Activated T-helper 1 cell treated with anti-CD3 and anti-CD28 coated beads, Interleukin-2, amount 50 U/mL, for 16 hours (primary cell): ENCODE results near the gene PDK4.

Source experiments
- DNase-seq, 2 donors: peaks; one replicate each; pipeline ENCODE4 v3.0.0-alpha.2; 2020; ENCODE audit warnings: low read depth in 1 of 2, low spot score in 1 of 2

The PDK4 gene

DNA sequence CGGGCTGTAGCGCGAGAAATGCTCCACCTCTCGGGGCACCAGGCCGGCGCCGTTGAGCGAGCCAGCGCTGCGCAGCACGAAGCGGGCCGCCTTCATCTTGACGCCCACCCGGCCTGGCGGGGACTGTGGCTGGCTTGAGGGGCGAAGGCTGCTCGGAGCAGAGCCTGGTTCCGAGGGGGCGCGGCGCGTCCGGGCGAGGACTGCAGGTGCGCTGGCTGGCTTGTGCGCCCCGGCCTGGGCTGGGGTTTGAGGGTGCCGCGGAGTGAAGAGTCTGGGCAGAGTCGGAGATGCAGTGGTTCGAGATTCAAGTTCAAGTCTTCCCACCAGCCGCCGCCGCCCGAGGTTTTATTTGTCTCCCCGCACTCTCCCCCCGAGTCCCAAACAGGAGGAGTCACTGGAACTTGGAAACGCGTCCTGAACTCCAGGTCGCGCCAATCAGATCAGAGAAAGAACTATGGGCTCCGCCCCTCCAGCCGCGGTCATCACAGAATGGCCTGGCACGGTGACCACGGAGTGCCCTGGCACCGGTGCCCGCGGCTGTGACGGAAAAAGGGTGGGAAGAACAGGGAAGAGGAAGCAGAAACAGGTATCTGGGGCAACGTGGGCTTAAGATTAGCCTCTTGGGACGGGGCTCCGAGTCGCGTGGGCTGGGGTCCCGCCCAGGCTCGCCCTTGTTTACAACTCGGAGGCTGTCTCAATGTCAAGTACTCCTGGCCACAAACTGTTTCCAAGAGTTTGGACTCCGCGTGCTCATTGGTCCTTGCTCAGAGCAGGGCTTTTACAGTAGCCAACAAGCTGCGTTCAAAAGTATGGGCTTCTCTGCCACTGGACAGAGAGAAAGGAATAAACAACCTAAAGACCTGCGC is at the start of gene PDK4:
PDK4 (minus strand) TSS at position 319 of the 866 bp plus-strand sequence; CDS start at position 96, 223 bp downstream.
- no peak for DNase-seq

DNA sequence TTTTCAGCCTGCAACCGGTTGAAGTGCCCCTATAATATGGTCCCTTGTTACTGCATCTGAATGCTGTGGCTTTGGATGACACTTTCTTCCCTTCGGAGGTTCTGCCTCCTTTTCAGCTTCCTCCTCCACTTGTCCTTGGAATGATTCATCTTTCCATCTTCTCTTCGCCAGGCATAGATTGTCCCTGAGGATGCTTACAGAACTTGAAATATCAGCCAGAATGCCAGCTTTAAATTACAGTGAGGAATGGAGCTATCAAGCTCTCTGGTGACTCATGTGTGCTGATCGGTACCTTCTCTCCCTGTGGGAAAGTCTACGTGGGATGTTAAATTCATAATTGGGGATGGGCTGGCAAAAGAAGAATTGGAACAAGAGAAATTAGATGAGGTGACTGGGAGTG is 45.9 kb upstream of the PDK4 start:
- no peak for DNase-seq

DNA sequence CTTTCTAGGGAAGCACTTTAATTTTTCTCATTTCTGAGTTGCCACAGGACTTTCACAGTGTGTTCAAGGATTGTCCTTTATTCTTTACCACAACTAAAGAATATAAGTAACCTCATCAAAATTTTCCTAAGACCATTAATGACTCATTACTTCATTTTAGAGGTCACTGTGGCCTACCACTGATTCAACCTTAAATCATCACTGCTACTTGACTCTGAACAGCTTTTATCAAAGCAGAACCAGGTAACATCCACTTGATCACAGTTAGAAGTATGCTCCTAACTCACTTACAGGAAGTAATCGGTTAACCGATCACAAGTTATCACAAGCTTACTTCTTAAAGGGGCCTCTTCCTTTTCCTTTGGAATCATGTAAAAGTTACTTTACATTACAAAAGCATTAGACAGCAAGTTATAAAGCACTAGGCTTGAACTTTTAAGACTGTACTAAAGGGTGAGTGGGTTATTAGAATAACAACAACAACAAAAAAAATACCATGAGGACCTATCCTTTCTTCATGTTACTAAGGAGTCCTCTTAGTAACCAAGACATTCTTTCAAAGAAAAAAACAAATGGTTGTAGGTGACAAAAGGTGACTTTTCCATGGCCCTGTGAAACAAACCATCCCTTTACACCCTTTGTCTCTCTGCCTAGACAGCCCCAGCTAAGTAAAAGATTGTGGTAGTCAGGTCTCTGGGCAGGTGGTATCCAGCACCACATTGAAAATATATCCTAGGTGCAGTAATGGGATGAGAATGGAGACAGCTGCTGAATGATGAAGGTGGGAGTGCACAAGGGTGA is 40.0 kb upstream of the PDK4 start:
- no peak for DNase-seq

DNA sequence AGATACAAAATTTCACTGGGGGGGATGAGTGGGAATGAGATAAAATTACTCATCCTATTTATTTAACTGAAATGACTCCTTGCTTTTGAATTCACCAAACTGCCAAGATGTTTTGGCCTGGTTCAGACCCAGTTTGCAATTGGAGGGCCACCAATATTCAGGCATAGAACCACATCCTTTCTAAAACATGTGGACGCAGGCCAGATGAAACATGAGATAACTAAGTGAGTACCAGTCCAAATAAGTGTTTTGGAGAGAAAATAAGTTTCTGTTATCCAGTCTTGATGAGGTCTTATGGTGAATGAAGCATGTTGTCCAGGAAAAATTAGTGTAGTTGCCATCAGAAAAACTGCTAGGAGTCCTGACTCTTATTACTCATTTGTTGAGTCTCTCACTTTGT is 36.3 kb upstream of the PDK4 start:
- no peak for DNase-seq

DNA sequence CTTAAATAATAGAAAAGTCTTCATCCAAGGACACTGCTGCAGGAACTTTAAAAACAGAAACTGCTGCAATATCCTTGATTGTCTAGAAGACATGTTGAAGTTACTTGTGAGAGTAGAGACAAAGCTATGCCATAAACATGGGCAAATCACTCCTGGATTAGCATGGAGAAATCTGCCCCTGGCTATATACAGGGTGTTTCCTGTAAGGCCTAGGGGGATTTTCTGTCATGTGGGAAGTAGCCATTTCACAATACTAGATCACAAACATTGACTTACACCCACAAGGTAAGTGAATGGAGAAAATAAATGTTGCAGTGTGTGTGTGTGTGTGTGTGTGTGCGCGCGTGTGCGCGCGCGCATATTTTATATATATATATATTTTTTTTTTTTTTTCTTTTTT is 35.2 kb upstream of the PDK4 start:
- DNase-seq = no peak

DNA sequence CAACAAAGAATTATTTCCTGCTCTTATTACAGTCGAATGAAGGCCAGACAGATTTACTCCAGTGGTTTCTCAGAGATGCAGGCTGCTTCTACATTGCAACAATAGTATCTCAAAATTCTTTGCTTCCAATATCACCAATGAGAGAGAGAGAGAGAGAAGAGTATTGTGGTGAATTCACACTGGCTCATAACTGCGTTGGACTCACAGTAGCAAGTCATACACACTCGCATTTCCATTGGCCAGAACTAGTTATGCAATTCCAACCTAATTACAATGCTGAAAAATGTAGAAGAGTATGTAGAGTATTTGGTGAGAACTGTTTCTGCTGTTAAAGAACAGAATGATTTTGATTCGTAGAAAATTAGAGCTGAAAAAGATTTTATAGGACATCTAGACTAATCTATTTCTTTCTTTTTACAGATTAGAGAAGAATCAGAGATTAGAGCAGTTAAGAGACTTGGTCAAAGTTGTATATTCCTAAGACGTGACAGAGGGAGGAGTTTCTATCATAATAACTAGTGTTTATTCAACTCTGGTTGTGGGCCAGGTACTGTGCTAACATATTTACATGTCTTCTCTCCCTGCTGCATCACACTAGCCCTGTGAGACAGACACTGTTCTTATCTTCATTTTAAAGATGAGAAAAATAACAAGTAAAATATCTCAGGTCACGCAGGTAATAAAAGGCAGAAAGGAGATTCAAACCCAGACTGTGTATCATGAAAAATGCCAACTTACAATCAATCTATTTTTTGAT is 34.6 kb upstream of the PDK4 start:
- DNase-seq = no peak

DNA sequence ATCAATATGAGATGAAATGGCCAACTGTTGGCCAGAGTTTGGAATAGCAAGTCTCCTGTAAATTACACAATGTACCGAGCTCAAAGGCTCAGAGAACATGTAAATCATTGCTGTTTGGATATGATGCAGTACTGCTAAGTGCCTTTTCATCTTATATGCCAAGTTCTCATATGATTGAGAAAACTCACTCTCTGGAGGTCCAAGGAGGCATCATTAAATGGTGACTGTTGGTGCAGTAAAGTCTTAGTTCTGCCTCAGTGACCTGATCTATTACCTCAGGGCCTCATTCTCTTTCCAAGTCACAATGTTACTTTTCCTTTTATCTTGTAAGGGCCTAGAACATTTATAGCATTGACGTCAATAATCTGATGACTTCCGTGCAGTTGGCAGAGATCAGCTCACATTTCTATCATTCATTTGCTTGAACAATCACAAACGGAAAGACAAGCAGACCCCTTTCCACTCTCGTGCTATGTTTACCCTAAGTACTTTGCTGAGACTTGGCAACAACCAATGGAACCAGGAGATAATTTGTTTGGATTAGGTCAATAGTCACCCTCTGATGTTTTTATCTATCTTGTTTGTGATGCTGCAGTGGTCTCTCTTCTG is 32.6 kb upstream of the PDK4 start:
- no peak for DNase-seq

DNA sequence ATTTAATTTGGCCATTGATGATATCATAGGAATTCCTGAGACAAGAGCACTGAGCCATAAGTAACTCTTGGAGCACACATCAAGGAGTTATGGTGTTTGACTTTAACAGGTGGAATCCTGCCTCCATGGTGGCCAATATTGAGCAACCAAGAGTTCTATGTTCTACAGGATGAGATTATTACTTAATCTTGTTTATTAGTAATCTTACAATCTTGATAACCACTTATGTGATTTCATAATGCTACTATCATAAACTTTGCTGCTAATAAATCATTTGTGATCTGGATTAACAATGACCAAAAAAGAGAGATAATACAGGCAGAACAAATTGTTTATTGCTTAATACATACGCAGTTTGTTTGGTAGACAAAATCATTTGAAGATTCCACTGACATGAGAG is 27.5 kb upstream of the PDK4 start:
- no peak for DNase-seq

DNA sequence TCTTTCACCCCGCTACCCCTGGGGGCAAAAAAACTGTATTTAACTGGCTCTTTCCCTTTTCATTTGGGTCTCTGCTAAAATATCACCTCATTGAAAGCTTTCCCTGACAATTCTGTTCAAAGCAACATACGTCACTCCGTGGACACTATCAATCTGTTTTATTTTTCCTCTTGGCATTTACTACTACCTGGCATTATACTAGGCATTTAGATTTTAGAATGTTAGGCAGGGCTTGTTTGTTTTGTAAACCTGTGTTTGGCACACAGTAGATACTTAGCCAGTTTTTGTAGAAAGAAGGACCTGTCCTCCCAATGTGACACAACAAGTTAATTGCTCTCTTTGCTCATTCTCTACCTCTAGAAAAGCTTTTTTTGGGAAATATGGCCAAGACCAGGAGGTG is 26.5 kb upstream of the PDK4 start:
- no peak for DNase-seq

DNA sequence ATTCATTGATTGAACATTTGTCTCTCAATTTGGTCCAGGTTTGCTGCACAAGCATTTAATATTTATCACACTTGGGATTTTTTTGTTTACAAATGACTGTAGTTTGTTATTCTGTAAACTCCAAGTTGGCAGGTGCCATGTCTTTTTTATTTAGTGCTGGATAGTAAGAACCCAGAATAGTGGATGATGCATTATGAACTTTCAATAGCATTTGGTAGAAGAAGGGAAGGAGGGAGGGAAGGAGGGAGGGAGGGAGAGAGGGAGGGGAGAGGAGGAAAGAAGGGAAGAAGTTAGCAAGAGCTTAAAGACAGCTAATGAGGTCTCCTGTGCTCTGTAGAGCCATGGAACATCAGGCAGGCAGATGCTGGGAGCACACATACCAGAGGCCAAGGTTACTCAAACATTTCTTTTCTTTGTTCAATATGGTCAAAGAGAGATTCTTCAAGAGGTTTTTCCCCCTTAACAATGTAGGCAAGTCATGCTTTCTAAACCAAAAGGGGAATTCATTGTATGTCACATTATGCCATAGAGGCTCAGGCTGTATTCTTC is 25.8 kb upstream of the PDK4 start:
- no peak for DNase-seq

DNA sequence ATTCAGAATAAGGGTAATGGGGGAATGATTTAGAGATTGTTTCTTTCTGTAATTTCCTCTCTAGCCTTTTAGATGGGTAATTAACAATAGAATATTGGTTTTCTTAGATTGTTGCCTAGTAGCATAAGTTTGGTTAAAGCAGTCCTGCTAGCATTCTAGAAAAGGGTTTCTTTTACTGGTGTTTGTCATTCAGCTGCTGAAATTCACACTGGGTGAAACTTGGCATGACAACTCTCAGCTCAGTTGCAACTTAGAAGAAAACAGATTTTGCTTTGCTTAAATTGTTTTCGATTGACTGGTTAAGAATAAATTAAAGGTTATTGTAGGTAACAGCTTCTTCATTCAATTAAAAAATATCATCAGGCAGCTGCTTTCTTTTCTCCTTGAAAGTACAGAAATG is 25.1 kb upstream of the PDK4 start:
- DNase-seq = no peak

DNA sequence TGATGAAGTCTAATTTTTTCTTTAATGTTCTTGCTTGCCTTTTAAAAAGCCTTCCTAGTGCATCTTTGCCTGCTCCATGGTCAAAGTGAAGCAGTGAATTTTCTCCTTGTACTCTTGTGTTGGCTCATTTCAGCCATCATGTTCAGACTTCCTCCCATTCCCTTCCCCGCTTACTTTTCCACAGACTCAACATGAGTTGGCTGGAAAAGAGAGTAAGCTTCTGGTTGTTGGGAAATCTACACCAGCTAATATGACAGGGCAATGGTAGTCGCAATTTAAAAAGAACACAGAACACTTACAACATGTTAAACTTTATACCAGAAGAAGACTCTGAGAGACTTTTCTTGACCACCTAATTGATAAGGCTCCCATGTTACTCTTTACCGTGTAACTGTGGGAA is 24.3 kb upstream of the PDK4 start:
- no peak for DNase-seq

DNA sequence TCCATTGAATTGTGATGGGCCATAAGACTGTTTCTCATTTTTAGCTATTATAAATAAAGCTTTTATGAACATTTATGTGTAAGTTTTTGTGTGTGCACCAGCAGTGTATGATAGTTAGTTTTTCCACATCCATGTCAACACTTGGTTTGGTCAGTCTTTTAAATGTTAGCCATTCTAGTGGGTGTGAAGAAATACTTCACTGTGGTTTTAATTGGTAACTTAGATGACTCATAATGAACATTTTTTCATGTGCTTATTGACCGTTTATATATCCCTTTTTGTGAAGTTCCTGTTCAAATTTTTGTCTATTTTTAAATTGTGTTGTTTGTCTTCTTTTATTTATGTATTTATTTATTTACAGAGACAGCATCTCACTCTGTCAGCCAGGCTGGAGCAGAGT is 23.6 kb upstream of the PDK4 start:
- no peak for DNase-seq

DNA sequence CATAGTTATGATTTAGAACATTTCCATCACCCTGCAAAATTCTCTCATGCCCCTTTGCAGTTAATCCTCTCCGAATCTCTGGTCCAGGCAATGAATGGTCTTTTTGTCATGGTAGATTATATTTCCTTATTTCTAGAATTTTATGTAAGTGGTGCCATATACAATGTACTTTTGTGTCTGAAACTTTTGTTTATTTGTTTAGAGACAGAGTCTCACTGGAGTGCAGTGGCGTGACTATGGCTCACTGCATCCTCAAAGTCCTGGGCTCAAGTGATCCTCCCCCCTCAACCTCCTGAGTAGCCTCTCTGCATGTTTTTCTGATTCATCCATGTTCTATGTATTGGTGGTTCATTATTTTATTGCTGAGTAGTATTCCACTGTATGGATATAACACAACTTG is 23.2 kb upstream of the PDK4 start:
- no peak for DNase-seq

DNA sequence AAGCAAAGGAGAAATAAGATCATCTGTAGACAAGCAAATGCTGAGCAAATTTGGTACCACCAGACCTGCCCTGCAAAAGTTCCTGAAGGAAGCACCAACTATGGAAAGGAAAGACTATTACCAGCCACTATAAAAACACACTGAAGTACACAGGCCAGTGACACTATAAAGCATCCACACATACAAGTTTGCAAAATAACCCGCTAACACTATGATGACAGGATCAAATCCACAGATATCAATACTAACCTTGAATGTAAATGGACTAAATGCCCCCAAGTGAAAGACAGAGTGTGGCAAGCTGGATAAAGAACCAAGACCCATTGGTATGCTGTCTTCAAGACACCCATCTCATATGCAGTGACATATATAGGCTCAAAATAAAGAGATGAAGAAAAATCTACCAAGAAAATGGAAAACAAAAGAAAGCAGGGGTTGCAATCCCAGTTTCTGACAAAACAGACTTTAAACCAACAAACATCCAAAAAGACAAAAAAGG is 18.2 kb upstream of the PDK4 start:
- no peak for DNase-seq

DNA sequence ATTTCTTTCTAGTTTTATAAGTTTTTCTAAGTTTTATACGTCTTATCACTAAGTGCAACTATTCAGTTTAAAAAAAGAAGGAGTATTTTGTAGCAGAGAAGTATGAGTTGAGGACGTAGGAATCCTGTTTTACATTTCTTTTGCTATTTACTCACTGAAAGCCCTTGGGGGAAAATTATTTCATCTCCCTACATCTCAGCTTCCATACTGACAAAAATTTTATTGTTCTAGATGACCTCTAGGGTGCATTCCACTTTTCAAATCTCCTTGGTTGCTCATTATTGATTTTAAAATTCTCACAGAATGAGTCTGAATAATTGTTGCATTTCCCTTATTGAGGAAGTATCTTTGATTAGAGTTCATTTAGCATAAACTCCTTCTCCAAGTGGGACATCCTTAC is 14.9 kb upstream of the PDK4 start:
- DNase-seq = no peak

DNA sequence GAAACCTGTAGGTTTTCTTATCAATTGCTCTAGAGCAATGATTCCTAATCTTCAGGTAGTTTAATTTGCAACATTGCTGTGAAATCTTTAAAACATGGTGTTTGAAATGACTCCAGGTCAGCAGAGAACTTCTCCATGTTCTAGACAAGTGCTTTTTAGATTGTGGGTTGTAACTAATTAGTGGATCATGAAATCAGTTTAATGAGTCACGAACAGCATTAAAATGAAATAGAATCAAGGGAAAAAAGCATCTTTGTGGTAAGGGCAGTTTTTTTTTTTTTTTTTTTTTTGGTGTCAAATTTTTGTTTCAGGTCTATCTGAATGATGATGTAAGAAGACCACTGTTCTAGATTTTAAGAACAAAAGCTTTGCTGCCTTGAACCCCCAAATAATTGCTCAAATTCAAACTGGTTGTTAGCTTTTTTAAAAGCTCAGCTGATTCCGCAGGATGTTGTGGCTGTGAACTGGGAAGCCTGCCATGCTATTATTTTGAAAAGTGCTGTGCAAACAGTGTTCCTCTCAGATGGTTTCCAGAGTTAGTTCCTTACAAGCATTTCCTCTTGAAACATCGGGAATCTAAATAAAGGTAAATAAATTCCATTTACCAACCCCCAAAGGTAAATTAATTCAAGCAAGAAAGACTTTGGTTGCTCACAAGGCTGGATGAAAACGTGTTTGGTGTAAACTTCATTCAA is 13.1 kb upstream of the PDK4 start:
- DNase-seq = no peak

DNA sequence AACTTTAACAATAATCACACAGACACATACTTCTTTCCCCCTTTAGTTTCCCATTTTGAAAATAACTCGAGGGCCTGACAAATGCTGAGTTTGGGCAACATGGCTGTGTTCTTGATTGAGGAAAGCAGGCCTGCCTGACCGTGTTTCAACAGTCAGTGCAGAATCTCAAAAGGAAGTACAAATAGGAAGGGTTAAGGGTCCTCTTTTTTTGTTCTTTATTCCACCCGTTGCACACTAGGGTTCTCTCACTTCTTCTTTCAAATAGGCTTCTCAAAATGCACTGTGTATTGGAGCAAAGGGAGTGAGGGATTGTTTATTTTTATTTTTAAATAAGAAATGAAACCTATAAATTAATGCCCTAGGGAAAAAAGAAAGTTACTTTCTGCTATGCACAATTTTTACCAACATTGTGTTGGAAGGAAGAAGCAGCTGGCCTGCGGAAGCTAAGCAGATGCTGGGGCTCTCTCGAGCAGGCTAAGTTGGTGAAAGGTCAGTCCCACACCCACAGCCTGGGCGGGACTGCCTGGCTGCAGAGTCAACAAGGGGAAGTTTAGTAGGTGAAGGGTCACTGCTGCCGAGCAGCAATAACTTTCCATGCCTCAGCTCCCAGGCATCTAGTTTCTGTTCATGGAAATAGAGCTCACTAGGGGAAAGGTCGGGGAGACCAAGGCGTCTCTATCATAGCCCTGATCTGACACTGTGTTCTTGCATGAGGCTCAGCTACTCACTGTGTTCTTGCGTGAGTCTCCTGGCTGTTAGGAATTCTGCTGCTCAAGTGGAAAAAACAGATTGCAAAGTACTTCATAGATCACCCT is 12.2 kb upstream of the PDK4 start:
- no peak for DNase-seq

DNA sequence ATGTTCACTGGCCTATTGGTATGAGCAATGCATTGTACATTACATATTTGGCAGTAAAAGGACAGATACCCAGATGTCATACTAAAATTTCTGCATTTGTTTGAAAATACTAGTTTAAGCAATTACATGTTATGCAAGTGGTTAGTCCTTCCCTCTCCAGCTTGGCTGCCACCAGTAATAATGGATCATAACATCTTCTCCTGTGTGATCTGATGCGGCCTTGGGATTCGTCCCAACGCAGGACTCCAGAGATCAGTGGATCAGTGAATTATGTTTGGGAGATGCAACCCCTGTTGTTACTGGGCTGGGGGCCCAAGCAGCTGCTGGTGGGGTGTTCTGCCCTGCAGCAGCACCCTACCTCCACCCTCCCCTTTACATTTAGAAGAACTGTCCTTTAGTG is 11.2 kb upstream of the PDK4 start:
- no peak for DNase-seq
